Measurements from ENCODE around the gene PIP4K2A. TPM values are rescaled to one million over a fixed set of nuclear protein-coding genes. Genes with fewer than 3 reads are reported as not detected.

The PIP4K2A gene
- total RNA-seq, 1 donor from 2014 or later: 102 TPM

GRCh38 chr10:22607261-22607660, 107.1 kb downstream of the PIP4K2A start:
- no peak for DNase-seq
- Mint-ChIP-seq H3K27ac (peak overlapping the region; percentile 81), H3K4me3 (peak overlapping the region; percentile 56), H3K4me1 (peaks cover 94% of the 10 kb centered on the region), H3K9me3 (peaks cover 2% of the 10 kb centered on the region), H3K27me3 (no peaks in the 10 kb centered on the region), H3K36me3 (ENCODE audit: low read depth) (peaks cover 45% of the 10 kb centered on the region)
- intact Hi-C loops (cut with micrococcal nuclease): loop anchor here (5.0 to 10.0 kb wide), 4 partner anchors 290 to 1072 kb away; partner anchors contain the start of genes COMMD3 and MLLT10
- TF ChIP-seq CTCF (IDR thresholded peaks at IDR 0.05): no peak
- POLR2A ChIA-PET: interaction anchor here (1.2 kb wide), 1 partner anchor 22 kb away, joined by 3 read pairs; no protein-coding TSS in a partner anchor
- no peak for ATAC-seq (ENCODE audit: low read depth)
- CTCF ChIA-PET: no interaction called here

GRCh38 chr10:22606164-22606614, 108.2 kb downstream of the PIP4K2A start:
- no peak for TF ChIP-seq CTCF (IDR thresholded peaks at IDR 0.05)
- ChIA-PET POLR2A (interaction anchor here (0.6 to 3.0 kb wide), 14 partner anchors 8 to 602 kb away, joined by 3 to 38 read pairs (median 8); partner anchors contain the start of genes COMMD3, DNAJC1 and PIP4K2A), CTCF (interaction anchor here (0.7 to 2.0 kb wide), 4 partner anchors 17 to 107 kb away, joined by 3 to 4 read pairs (median 4); no protein-coding TSS in a partner anchor)
- Mint-ChIP-seq H3K27ac (peak overlapping the region; percentile 94), H3K9me3 (peaks cover 2% of the 10 kb centered on the region), H3K27me3 (no peaks in the 10 kb centered on the region), H3K4me1 (peaks cover 93% of the 10 kb centered on the region), H3K36me3 (ENCODE audit: low read depth) (peaks cover 46% of the 10 kb centered on the region), H3K4me3 (peak overlapping the region; percentile 68)
- DNase-seq (no peak), ATAC-seq (ENCODE audit: low read depth) (peak; percentile 75)
- intact Hi-C loops (cut with micrococcal nuclease): loop anchor here (1.0 to 10.0 kb wide), 6 partner anchors 9 to 1071 kb away; partner anchors contain the start of genes COMMD3 and MLLT10

- no peaks in the 10 kb centered on the region for H3K27me3 Mint-ChIP-seq
- H3K9me3 Mint-ChIP-seq: peaks cover 2% of the 10 kb centered on the region
- ATAC-seq (ENCODE audit: low read depth) (peak; percentile 55), DNase-seq (no peak)
- ChIA-PET POLR2A (interaction anchor here (0.5 to 3.0 kb wide), 15 partner anchors 9 to 1060 kb away, joined by 3 to 38 read pairs (median 5); partner anchors contain the start of genes COMMD3 and PIP4K2A), CTCF (interaction anchor here (0.7 to 2.0 kb wide), 8 partner anchors 9 to 380 kb away, joined by 3 to 6 read pairs (median 4); no protein-coding TSS in a partner anchor)
- peak overlapping the region; percentile 75 for H3K4me3 Mint-ChIP-seq
- peaks cover 46% of the 10 kb centered on the region for H3K36me3 Mint-ChIP-seq (ENCODE audit: low read depth)
- intact Hi-C loops (cut with micrococcal nuclease): loop anchor here (1.0 to 10.0 kb wide), 8 partner anchors 18 to 1070 kb away; partner anchors contain the start of genes COMMD3, MLLT10 and PIP4K2A
- peaks cover 93% of the 10 kb centered on the region for H3K4me1 Mint-ChIP-seq
- peak overlapping the region; percentile 94 for H3K27ac Mint-ChIP-seq
- TF ChIP-seq CTCF (IDR thresholded peaks at IDR 0.05): no peak
Observed at GRCh38 chr10:22605168-22605567, 109.2 kb downstream of the PIP4K2A start.

GRCh38 chr10:22604344-22605126, 109.8 kb downstream of the PIP4K2A start:
- no peak for ATAC-seq (ENCODE audit: low read depth)
- H3K27me3 Mint-ChIP-seq: no peaks in the 10 kb centered on the region
- ChIA-PET POLR2A (interaction anchor here (0.5 to 3.0 kb wide), 13 partner anchors 10 to 847 kb away, joined by 3 to 38 read pairs (median 5); partner anchors contain the start of genes COMMD3 and PIP4K2A), CTCF (interaction anchor here (0.7 to 2.0 kb wide), 7 partner anchors 10 to 381 kb away, joined by 3 to 6 read pairs (median 3); no protein-coding TSS in a partner anchor)
- peak overlapping the region; percentile 75 for H3K4me3 Mint-ChIP-seq
- H3K4me1 Mint-ChIP-seq: peaks cover 93% of the 10 kb centered on the region
- intact Hi-C loops (cut with micrococcal nuclease): loop anchor here (1.0 to 10.0 kb wide), 8 partner anchors 18 to 1070 kb away; partner anchors contain the start of genes COMMD3, MLLT10 and PIP4K2A
- H3K27ac Mint-ChIP-seq: peak overlapping the region; percentile 94
- DNase-seq: no peak
- H3K9me3 Mint-ChIP-seq: no peaks in the 10 kb centered on the region
- TF ChIP-seq CTCF (IDR thresholded peaks at IDR 0.05): no peak
- peaks cover 43% of the 10 kb centered on the region for H3K36me3 Mint-ChIP-seq (ENCODE audit: low read depth)
